CD4-positive, alpha-beta T cell treated with Interleukin-17A for 4 hours (primary cell): Measurements from ENCODE around the gene XPC.

Experiments
- DNase-seq: peaks from one replicate; pipeline ENCODE4 v3.0.0-alpha.2; 2020; ENCODE audit warnings: mixed read lengths

Gene XPC

GRCh38 chr3:14169871-14170270 lies 8.5 kb downstream of the XPC start:
- no peak for DNase-seq

- no peak for DNase-seq
Observed at GRCh38 chr3:14169435-14169834, 9.0 kb downstream of the XPC start.

GRCh38 chr3:14166877-14167603 lies 11.4 kb downstream of the XPC start:
- no peak for DNase-seq

- DNase-seq: no peak
Observed at GRCh38 chr3:14162178-14162577, 16.2 kb downstream of the XPC start.

- no peak for DNase-seq
Observed at GRCh38 chr3:14161282-14161681, 17.1 kb downstream of the XPC start.

- DNase-seq: no peak
Observed at GRCh38 chr3:14159426-14159825, 19.0 kb downstream of the XPC start.

GRCh38 chr3:14158370-14158769 lies 20.0 kb downstream of the XPC start:
- no peak for DNase-seq

- DNase-seq: no peak
Observed at GRCh38 chr3:14157951-14158350, 20.4 kb downstream of the XPC start.

GRCh38 chr3:14156843-14157561 lies 21.4 kb downstream of the XPC start:
- DNase-seq: no peak

- DNase-seq: no peak
Observed at GRCh38 chr3:14156201-14156600, 22.2 kb downstream of the XPC start.

GRCh38 chr3:14154895-14155440 lies 23.4 kb downstream of the XPC start:
- no peak for DNase-seq

GRCh38 chr3:14154276-14154675 lies 24.1 kb downstream of the XPC start:
- no peak for DNase-seq

- DNase-seq: no peak
Observed at GRCh38 chr3:14153663-14154062, 24.7 kb downstream of the XPC start.

- no peak for DNase-seq
Observed at GRCh38 chr3:14152963-14153355, 25.4 kb downstream of the XPC start.

- DNase-seq: peak; percentile 43
Observed at GRCh38 chr3:14152233-14152962, 26.0 kb downstream of the XPC start.

- DNase-seq: no peak
Observed at GRCh38 chr3:14151471-14152083, 26.8 kb downstream of the XPC start.

GRCh38 chr3:14150491-14151230 lies 27.7 kb downstream of the XPC start:
- DNase-seq: no peak

- no peak for DNase-seq
Observed at GRCh38 chr3:14150078-14150477, 28.3 kb downstream of the XPC start.

GRCh38 chr3:14148041-14148985 lies 30.1 kb downstream of the XPC start:
- no peak for DNase-seq

GRCh38 chr3:14147617-14148016 lies 30.8 kb downstream of the XPC start:
- DNase-seq: no peak

- no peak for DNase-seq
Observed at GRCh38 chr3:14147066-14147435, 31.4 kb downstream of the XPC start.
